Natural killer cell (primary cell): ENCODE measurements around the gene PIK3R1. TPM values are rescaled to one million over a fixed set of nuclear protein-coding genes. Genes with fewer than 3 reads are reported as not detected.

Experiments
- ATAC-seq, 3 donors: fragments of 150-1000 bp in 2 of 3; fragments of 200-7000 bp in 1 of 3; cut with Tn5 transposase; 1 replicate in 1 of 3; 2 replicates in 2 of 3; pipeline ENCODE4 v1.10.0; 2021; ENCODE audit warnings: mild to moderate bottlenecking in 2 of 3, moderate library complexity in 2 of 3
- DNase-seq, 2 donors: peaks; one replicate each; pipeline versions ENCODE4 v3.0.0 to v3.0.0-alpha.2; 2013 to 2021; ENCODE audit warnings: mixed read lengths in 1 of 2
- H3K27ac ChIP-seq: one replicate; pipeline ENCODE4 v1.5.1; 2013; ENCODE audit warnings: mild to moderate bottlenecking, low read length
- H3K27me3 ChIP-seq: one replicate; pipeline ENCODE4 v1.6.1; 2013; ENCODE audit warnings: low read length; ENCODE audit not compliant: control insufficient read depth, insufficient read depth
- H3K36me3 ChIP-seq: one replicate; pipeline ENCODE4 v1.6.1; 2013; ENCODE audit warnings: low read length; ENCODE audit not compliant: control insufficient read depth, insufficient read depth
- H3K4me1 ChIP-seq: one replicate; pipeline ENCODE4 v1.6.1; 2013; ENCODE audit warnings: low read length; ENCODE audit not compliant: control insufficient read depth, insufficient read depth
- H3K4me3 ChIP-seq: one replicate; pipeline ENCODE4 v1.5.1; 2013; ENCODE audit warnings: low read length
- H3K9me3 ChIP-seq: one replicate; pipeline ENCODE4 v1.6.1; 2013; ENCODE audit warnings: low read length; ENCODE audit not compliant: control insufficient read depth, insufficient read depth
- H3K27ac Mint-ChIP-seq, 2 donors: one replicate each; pipeline ENCODE4 v1.8.0; 2022; ENCODE audit warnings: mild to moderate bottlenecking in 2 of 2, mixed read lengths in 2 of 2, moderate library complexity in 1 of 2
- H3K27me3 Mint-ChIP-seq, 2 donors: one replicate each; pipeline ENCODE4 v1.8.0; 2022; ENCODE audit warnings: low read depth in 2 of 2, mixed read lengths in 2 of 2
- H3K36me3 Mint-ChIP-seq: one replicate; pipeline ENCODE4 v1.8.0; 2022; ENCODE audit warnings: mixed read lengths
- H3K4me1 Mint-ChIP-seq, 2 donors: one replicate each; pipeline ENCODE4 v1.8.0; 2022; ENCODE audit warnings: mixed read lengths in 2 of 2
- H3K4me3 Mint-ChIP-seq: one replicate; pipeline ENCODE4 v1.8.0; 2022; ENCODE audit warnings: mild to moderate bottlenecking, moderate library complexity, mixed read lengths
- H3K9me3 Mint-ChIP-seq, 2 donors: one replicate each; pipeline ENCODE4 v1.8.0; 2022; ENCODE audit warnings: mixed read lengths in 2 of 2
- CTCF ChIP-seq: fragments of 200-600 bp; IDR thresholded peaks from one replicate; pipeline ENCODE4 v1.8.0; 2022; ENCODE audit warnings: antibody characterized with exemption
- WGBS: methylation state at CpG from one replicate; pipeline ENCODE4 v1.1.7; 2013; ENCODE audit warnings: missing lambda C conversion rate; ENCODE audit not compliant: insufficient coverage; 5-methylcytosine and 5-hydroxymethylcytosine counted together
- intact Hi-C: fragments of 100-400 bp; cut with micrococcal nuclease; formaldehyde crosslinking; loops from one replicate; pipeline ENCODE4 v1.14.2; 2022
- total RNA-seq, 4 donors: library from RNA; stranded (reverse); fragments of 120-200 nt in 1 of 4; gene quantifications; one replicate each; pipeline versions ENCODE4 v1.2.3 to v1.2.4, GENCODE V29; 2013 to 2022

The PIK3R1 gene
- total RNA-seq, 3 donors from 2014 or later (not counting 1 experiment from before 2014, with no cell fraction given), result 307 to 365 (median 313) TPM

- peaks cover 10 to 12% of the 10 kb centered on the region in 2 donors for H3K4me1 Mint-ChIP-seq
- no peak overlapping the region for H3K4me3 Mint-ChIP-seq
- no peak for TF ChIP-seq CTCF
- no peak overlapping the region for H3K27ac Mint-ChIP-seq
- no peaks in the 10 kb centered on the region for H3K36me3 Mint-ChIP-seq
- peaks cover 0 to 5% of the 10 kb centered on the region in 2 donors for H3K27me3 Mint-ChIP-seq
- DNase-seq, result no peak
- H3K9me3 Mint-ChIP-seq, result no peaks in the 10 kb centered on the region
- Histone ChIP-seq H3K27me3 (no peaks in the 10 kb centered on the region), H3K4me1 (peaks cover 4% of the 10 kb centered on the region), H3K27ac (no peak overlapping the region), H3K9me3 (no peaks in the 10 kb centered on the region), H3K4me3 (no peak overlapping the region), H3K36me3 (no peaks in the 10 kb centered on the region)
- no peak for ATAC-seq
- intact Hi-C loops, result no loop called here
Measured at GRCh38 chr5:68180121-68181038, 35.2 kb upstream of the PIK3R1 start.

- Histone ChIP-seq H3K4me1 (peaks cover 4% of the 10 kb centered on the region), H3K36me3 (no peaks in the 10 kb centered on the region), H3K4me3 (no peak overlapping the region), H3K9me3 (no peaks in the 10 kb centered on the region), H3K27ac (no peak overlapping the region), H3K27me3 (no peaks in the 10 kb centered on the region)
- no peak for ATAC-seq
- WGBS, result 100% methylated on average over 3 of the region's 3 CpGs
- H3K4me1 Mint-ChIP-seq, result peaks cover 10 to 12% of the 10 kb centered on the region in 2 donors
- H3K36me3 Mint-ChIP-seq, result no peaks in the 10 kb centered on the region
- no peak for DNase-seq
- intact Hi-C loops, result no loop called here
- no peak for TF ChIP-seq CTCF
- H3K27me3 Mint-ChIP-seq, result peaks cover 0 to 5% of the 10 kb centered on the region in 2 donors
- H3K27ac Mint-ChIP-seq, result no peak overlapping the region
- no peaks in the 10 kb centered on the region for H3K9me3 Mint-ChIP-seq
- no peak overlapping the region for H3K4me3 Mint-ChIP-seq
Measured at GRCh38 chr5:68181039-68181599, 34.4 kb upstream of the PIK3R1 start.

GRCh38 chr5:68182094-68182493 is 33.5 kb upstream of the PIK3R1 start:
- H3K4me3 Mint-ChIP-seq, result no peak overlapping the region
- Histone ChIP-seq H3K4me3 (no peak overlapping the region), H3K36me3 (no peaks in the 10 kb centered on the region), H3K9me3 (no peaks in the 10 kb centered on the region), H3K27ac (no peak overlapping the region), H3K27me3 (no peaks in the 10 kb centered on the region), H3K4me1 (peaks cover 2% of the 10 kb centered on the region)
- H3K27me3 Mint-ChIP-seq, result peaks cover 0 to 5% of the 10 kb centered on the region in 2 donors
- DNase-seq (no peak), ATAC-seq (no peak)
- H3K27ac Mint-ChIP-seq, result no peak overlapping the region
- no peaks in the 10 kb centered on the region for H3K36me3 Mint-ChIP-seq
- no peak for TF ChIP-seq CTCF
- no peaks in the 10 kb centered on the region for H3K9me3 Mint-ChIP-seq
- H3K4me1 Mint-ChIP-seq, result peaks cover 4 to 5% of the 10 kb centered on the region in 2 donors
- WGBS, result 95% methylated on average over 2 of the region's 2 CpGs
- intact Hi-C loops, result no loop called here
